ENCODE measurements around the gene CCDC197. TPM values are rescaled to one million over a fixed set of nuclear protein-coding genes. Genes with fewer than 3 reads are reported as not detected.

CCDC197 gene
- total and polyA plus RNA-seq, 7 experiments from 2014 or later = not detected

- Mint-ChIP-seq H3K4me3 (no peak overlapping the region), H3K27ac (peak overlapping the region in 4 of 9 donors; percentile 39 to 70 (median 51)), H3K36me3 (peaks cover 15 to 60% (median 44%) of the 10 kb centered on the region in 5 donors), H3K27me3 (no peaks in the 10 kb centered on the region), H3K9me3 (no peaks in the 10 kb centered on the region), H3K4me1 (peaks cover 5 to 37% (median 11%) of the 10 kb centered on the region in 7 donors)
- no peak overlapping the region for H3K4me3 ChIP-seq (ENCODE audit: low read length)
- intact Hi-C loops (cut with micrococcal nuclease) = loop anchor here in 1 of 2 donors (5.0 kb wide), 1 partner anchor 87 kb away; no protein-coding TSS in a partner anchor
- no peaks in the 10 kb centered on the region for H3K27me3 ChIP-seq (ENCODE audit: control insufficient read depth in 2 of 2, insufficient read depth in 2 of 2, low read length in 2 of 2)
- ChIA-PET CTCF (interaction anchor here (0.5 to 2.0 kb wide), 4 partner anchors 15 to 131 kb away, joined by 3 to 4 read pairs (median 3); no protein-coding TSS in a partner anchor), POLR2A (interaction anchor here (0.6 kb wide), 1 partner anchor 129 kb away, joined by 4 read pairs; no protein-coding TSS in a partner anchor)
- no peaks in the 10 kb centered on the region for H3K9me3 ChIP-seq (ENCODE audit: control insufficient read depth in 2 of 3, low read length in 3 of 3)
- H3K27ac ChIP-seq (ENCODE audit: low read depth, low read length) = no peak overlapping the region
- H3K36me3 ChIP-seq (ENCODE audit: control insufficient read depth in 2 of 3, insufficient read depth in 3 of 3, low read length in 3 of 3) = peaks cover 26 to 95% (median 40%) of the 10 kb centered on the region in 3 experiments
- no peaks in the 10 kb centered on the region for H3K4me1 ChIP-seq (ENCODE audit: control insufficient read depth in 2 of 2, insufficient read depth in 2 of 2, low read length in 2 of 2)
- no peak for DNase-seq
- no peak for ATAC-seq
Measured at GRCh38 chr14:94050231-94050880, 53.3 kb downstream of the CCDC197 start.

GRCh38 chr14:94051115-94051514 is 54.0 kb downstream of the CCDC197 start:
- Histone ChIP-seq H3K4me1 (ENCODE audit: control insufficient read depth in 2 of 2, insufficient read depth in 2 of 2, low read length in 2 of 2) (peaks cover 0 to under 1% of the 10 kb centered on the region in 2 donors), H3K9me3 (ENCODE audit: control insufficient read depth in 2 of 3, low read length in 3 of 3) (no peaks in the 10 kb centered on the region), H3K27ac (ENCODE audit: low read depth, low read length) (no peak overlapping the region), H3K36me3 (ENCODE audit: control insufficient read depth in 2 of 3, insufficient read depth in 3 of 3, low read length in 3 of 3) (peaks cover 26 to 95% (median 47%) of the 10 kb centered on the region in 3 experiments), H3K4me3 (ENCODE audit: low read length) (no peak overlapping the region), H3K27me3 (ENCODE audit: control insufficient read depth in 2 of 2, insufficient read depth in 2 of 2, low read length in 2 of 2) (no peaks in the 10 kb centered on the region)
- CTCF ChIA-PET = interaction anchor here (1.7 to 1.9 kb wide), 2 partner anchors 15 to 85 kb away, joined by 5 to 7 read pairs; no protein-coding TSS in a partner anchor
- H3K4me1 Mint-ChIP-seq = peaks cover 6 to 45% (median 17%) of the 10 kb centered on the region in 7 donors
- H3K4me3 Mint-ChIP-seq = peak overlapping the region in 1 of 10 donors; percentile 22
- ATAC-seq (no peak), DNase-seq (no peak)
- H3K27ac Mint-ChIP-seq = peak overlapping the region in 5 of 9 donors; percentile 32 to 70 (median 52)
- H3K36me3 Mint-ChIP-seq = peaks cover 15 to 67% (median 44%) of the 10 kb centered on the region in 5 donors
- intact Hi-C loops (cut with micrococcal nuclease) = loop anchor here in 1 of 2 donors (5.0 kb wide), 1 partner anchor 86 kb away; no protein-coding TSS in a partner anchor
- H3K9me3 Mint-ChIP-seq = no peaks in the 10 kb centered on the region
- no peaks in the 10 kb centered on the region for H3K27me3 Mint-ChIP-seq
- POLR2A ChIA-PET = interaction anchor here (0.6 kb wide), 1 partner anchor 128 kb away, joined by 4 read pairs; no protein-coding TSS in a partner anchor

- CTCF ChIA-PET = interaction anchor here (1.7 to 1.9 kb wide), 2 partner anchors 16 to 85 kb away, joined by 5 to 7 read pairs; no protein-coding TSS in a partner anchor
- POLR2A ChIA-PET = interaction anchor here (0.8 kb wide), 2 partner anchors 27 to 29 kb away, joined by 3 to 4 read pairs; no protein-coding TSS in a partner anchor
- Histone ChIP-seq H3K27ac (ENCODE audit: low read depth, low read length) (no peak overlapping the region), H3K4me3 (ENCODE audit: low read length) (no peak overlapping the region), H3K27me3 (ENCODE audit: control insufficient read depth in 2 of 2, insufficient read depth in 2 of 2, low read length in 2 of 2) (no peaks in the 10 kb centered on the region), H3K4me1 (ENCODE audit: control insufficient read depth in 2 of 2, insufficient read depth in 2 of 2, low read length in 2 of 2) (peaks cover 0 to 8% of the 10 kb centered on the region in 2 donors), H3K36me3 (ENCODE audit: control insufficient read depth in 2 of 3, insufficient read depth in 3 of 3, low read length in 3 of 3) (peaks cover 26 to 96% (median 47%) of the 10 kb centered on the region in 3 experiments), H3K9me3 (ENCODE audit: control insufficient read depth in 2 of 3, low read length in 3 of 3) (no peaks in the 10 kb centered on the region)
- Mint-ChIP-seq H3K27ac (peak overlapping the region in 6 of 9 donors; percentile 31 to 70 (median 60)), H3K4me1 (peaks cover 10 to 51% (median 23%) of the 10 kb centered on the region in 7 donors), H3K4me3 (no peak overlapping the region), H3K36me3 (peaks cover 15 to 72% (median 47%) of the 10 kb centered on the region in 5 donors), H3K27me3 (no peaks in the 10 kb centered on the region), H3K9me3 (no peaks in the 10 kb centered on the region)
- intact Hi-C loops (cut with micrococcal nuclease) = loop anchor here in 1 of 2 donors (5.0 kb wide), 1 partner anchor 86 kb away; no protein-coding TSS in a partner anchor
- ATAC-seq = no peak
- no peak for DNase-seq
Measured at GRCh38 chr14:94051779-94052178, 54.7 kb downstream of the CCDC197 start.

GRCh38 chr14:94052199-94052598 is 55.1 kb downstream of the CCDC197 start:
- no peaks in the 10 kb centered on the region for H3K9me3 ChIP-seq (ENCODE audit: control insufficient read depth in 2 of 3, low read length in 3 of 3)
- peak overlapping the region in 6 of 9 donors; percentile 14 to 70 (median 48) for H3K27ac Mint-ChIP-seq
- peaks cover 15 to 55% (median 27%) of the 10 kb centered on the region in 7 donors for H3K4me1 Mint-ChIP-seq
- H3K27me3 ChIP-seq (ENCODE audit: control insufficient read depth in 2 of 2, insufficient read depth in 2 of 2, low read length in 2 of 2) = no peaks in the 10 kb centered on the region
- no peak overlapping the region for H3K4me3 Mint-ChIP-seq
- H3K9me3 Mint-ChIP-seq = no peaks in the 10 kb centered on the region
- no peak overlapping the region for H3K4me3 ChIP-seq (ENCODE audit: low read length)
- H3K36me3 ChIP-seq (ENCODE audit: control insufficient read depth in 2 of 3, insufficient read depth in 3 of 3, low read length in 3 of 3) = peaks cover 26 to 96% (median 51%) of the 10 kb centered on the region in 3 experiments
- H3K27ac ChIP-seq (ENCODE audit: low read depth, low read length) = no peak overlapping the region
- no peaks in the 10 kb centered on the region for H3K27me3 Mint-ChIP-seq
- ChIA-PET POLR2A (interaction anchor here (0.8 kb wide), 2 partner anchors 26 to 28 kb away, joined by 3 to 4 read pairs; no protein-coding TSS in a partner anchor), CTCF (interaction anchor here (1.7 to 1.9 kb wide), 2 partner anchors 16 to 84 kb away, joined by 5 to 7 read pairs; no protein-coding TSS in a partner anchor)
- peaks cover 15 to 76% (median 48%) of the 10 kb centered on the region in 5 donors for H3K36me3 Mint-ChIP-seq
- DNase-seq (no peak), ATAC-seq (no peak)
- H3K4me1 ChIP-seq (ENCODE audit: control insufficient read depth in 2 of 2, insufficient read depth in 2 of 2, low read length in 2 of 2) = peaks cover 4 to 12% of the 10 kb centered on the region in 2 donors
- intact Hi-C loops (cut with micrococcal nuclease) = loop anchor here in 1 of 2 donors (5.0 kb wide), 1 partner anchor 85 kb away; no protein-coding TSS in a partner anchor

GRCh38 chr14:94052662-94053061 is 55.6 kb downstream of the CCDC197 start:
- ATAC-seq (no peak), DNase-seq (no peak)
- Mint-ChIP-seq H3K4me3 (no peak overlapping the region), H3K27ac (peak overlapping the region in 8 of 9 donors; percentile 14 to 70 (median 52)), H3K36me3 (peaks cover 15 to 76% (median 53%) of the 10 kb centered on the region in 5 donors), H3K27me3 (no peaks in the 10 kb centered on the region), H3K4me1 (peaks cover 19 to 60% (median 32%) of the 10 kb centered on the region in 7 donors), H3K9me3 (no peaks in the 10 kb centered on the region)
- ChIA-PET POLR2A (interaction anchor here (2.0 kb wide), 1 partner anchor 28 kb away, joined by 8 read pairs; the partner anchor contains the start of genes DDX24 and IFI27L1), CTCF (interaction anchor here (1.5 to 1.9 kb wide), 3 partner anchors 16 to 84 kb away, joined by 5 to 7 read pairs (median 6); no protein-coding TSS in a partner anchor)
- H3K4me3 ChIP-seq (ENCODE audit: low read length) = no peak overlapping the region
- intact Hi-C loops (cut with micrococcal nuclease) = loop anchor here in 1 of 2 donors (5.0 kb wide), 1 partner anchor 85 kb away; no protein-coding TSS in a partner anchor
- H3K9me3 ChIP-seq (ENCODE audit: control insufficient read depth in 2 of 3, low read length in 3 of 3) = no peaks in the 10 kb centered on the region
- peaks cover 28 to 96% (median 55%) of the 10 kb centered on the region in 3 experiments for H3K36me3 ChIP-seq (ENCODE audit: control insufficient read depth in 2 of 3, insufficient read depth in 3 of 3, low read length in 3 of 3)
- peaks cover 8 to 16% of the 10 kb centered on the region in 2 donors for H3K4me1 ChIP-seq (ENCODE audit: control insufficient read depth in 2 of 2, insufficient read depth in 2 of 2, low read length in 2 of 2)
- H3K27me3 ChIP-seq (ENCODE audit: control insufficient read depth in 2 of 2, insufficient read depth in 2 of 2, low read length in 2 of 2) = no peaks in the 10 kb centered on the region
- no peak overlapping the region for H3K27ac ChIP-seq (ENCODE audit: low read depth, low read length)

- no peak overlapping the region for H3K4me3 Mint-ChIP-seq
- no peaks in the 10 kb centered on the region for H3K27me3 Mint-ChIP-seq
- Histone ChIP-seq H3K4me1 (ENCODE audit: control insufficient read depth in 2 of 2, insufficient read depth in 2 of 2, low read length in 2 of 2) (peaks cover 24 to 33% of the 10 kb centered on the region in 2 donors), H3K4me3 (ENCODE audit: low read length) (no peak overlapping the region), H3K36me3 (ENCODE audit: control insufficient read depth in 2 of 3, insufficient read depth in 3 of 3, low read length in 3 of 3) (peaks cover 42 to 96% (median 55%) of the 10 kb centered on the region in 3 experiments), H3K9me3 (ENCODE audit: control insufficient read depth in 2 of 3, low read length in 3 of 3) (no peaks in the 10 kb centered on the region), H3K27me3 (ENCODE audit: control insufficient read depth in 2 of 2, insufficient read depth in 2 of 2, low read length in 2 of 2) (no peaks in the 10 kb centered on the region), H3K27ac (ENCODE audit: low read depth, low read length) (no peak overlapping the region)
- H3K9me3 Mint-ChIP-seq = no peaks in the 10 kb centered on the region
- intact Hi-C loops (cut with micrococcal nuclease) = loop anchor here in 1 of 2 donors (5.0 kb wide), 1 partner anchor 83 kb away; no protein-coding TSS in a partner anchor
- ATAC-seq (no peak), DNase-seq (no peak)
- peak overlapping the region in 7 of 9 donors; percentile 11 to 83 (median 75) for H3K27ac Mint-ChIP-seq
- H3K36me3 Mint-ChIP-seq = peaks cover 21 to 82% (median 59%) of the 10 kb centered on the region in 5 donors
- H3K4me1 Mint-ChIP-seq = peaks cover 22 to 75% (median 49%) of the 10 kb centered on the region in 7 donors
- ChIA-PET CTCF (interaction anchor here (0.7 to 1.5 kb wide), 3 partner anchors 19 to 84 kb away, joined by 3 to 6 read pairs (median 3); no protein-coding TSS in a partner anchor), POLR2A (interaction anchor here (2.0 kb wide), 1 partner anchor 26 kb away, joined by 8 read pairs; the partner anchor contains the start of genes DDX24 and IFI27L1)
Measured at GRCh38 chr14:94054401-94054800, 57.3 kb downstream of the CCDC197 start.
